GM21423 (cell line): ENCODE data around the gene LMOD3.

Source experiments
- ATAC-seq: cut with Tn5 transposase; IDR thresholded peaks from one replicate; pipeline ENCODE4 v1.9.1; 2021; ENCODE audit warnings: mild to moderate bottlenecking, moderate library complexity; ENCODE audit not compliant: unreplicated experiment

LMOD3 gene

DNA sequence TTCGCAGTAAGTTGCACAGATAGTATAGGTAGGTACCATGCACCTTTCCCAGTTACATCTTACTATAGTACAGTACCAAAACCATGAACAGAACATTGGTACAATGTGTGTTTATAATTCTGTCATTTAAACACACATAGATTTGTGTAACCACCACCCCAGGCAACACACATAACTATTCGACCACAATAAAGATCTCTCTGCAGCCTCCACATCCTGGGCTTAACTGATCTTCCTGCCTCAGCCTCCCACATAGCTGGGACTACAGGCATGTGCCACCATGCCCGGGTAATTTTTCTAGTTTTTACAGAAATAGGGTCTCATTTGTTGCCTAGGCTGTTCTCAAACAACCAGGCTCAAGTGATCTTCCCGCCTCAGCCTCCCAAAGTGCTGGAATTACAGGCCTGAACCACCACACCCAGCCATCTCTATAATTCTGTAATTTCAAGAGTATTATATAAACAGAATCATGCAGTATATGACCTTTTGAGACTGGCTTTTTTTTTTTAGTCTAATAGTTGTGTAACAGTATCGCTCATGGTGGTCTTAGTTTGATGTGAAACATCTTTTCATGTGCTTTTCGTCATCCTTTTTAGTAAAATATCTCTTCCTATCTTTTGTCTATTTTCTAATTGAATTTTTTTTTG lies 57.0 kb downstream of the LMOD3 start:
- ATAC-seq = no peak

DNA sequence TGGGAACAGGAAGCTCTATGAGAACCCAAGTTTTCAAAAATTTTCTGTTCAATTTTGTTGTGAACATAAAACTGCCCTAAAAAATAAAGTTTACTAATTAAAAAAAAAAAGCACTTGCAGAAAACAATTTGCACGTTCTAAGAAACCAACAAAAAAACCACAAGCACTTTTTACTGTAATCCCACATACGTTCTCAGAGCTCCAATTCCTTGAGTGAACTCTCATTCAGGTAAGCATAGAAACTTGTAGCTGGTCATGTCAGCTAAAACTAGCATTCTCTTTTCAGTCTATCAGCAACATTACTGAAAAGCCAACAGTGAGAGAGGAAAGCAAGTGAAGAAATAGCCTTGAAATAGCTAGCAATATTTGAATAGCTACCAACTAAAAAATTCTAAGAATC lies 58.8 kb downstream of the LMOD3 start:
- no peak for ATAC-seq

GRCh38 chr3:69059688-69060087 lies 62.7 kb downstream of the LMOD3 start:
- ATAC-seq = no peak

DNA sequence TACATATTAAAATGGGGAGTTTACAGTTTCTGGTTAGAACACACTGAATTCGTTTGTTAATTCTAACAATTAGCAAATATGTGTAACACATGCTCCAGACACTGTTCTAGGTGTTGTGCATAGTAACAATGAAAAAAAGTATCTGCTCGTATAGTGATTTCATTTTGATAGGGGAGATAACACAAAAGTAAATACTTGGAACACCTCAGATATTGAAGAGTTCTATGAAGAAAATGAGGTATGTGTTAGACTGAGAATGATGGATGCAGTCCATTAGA lies 63.5 kb downstream of the LMOD3 start:
- ATAC-seq = no peak

DNA sequence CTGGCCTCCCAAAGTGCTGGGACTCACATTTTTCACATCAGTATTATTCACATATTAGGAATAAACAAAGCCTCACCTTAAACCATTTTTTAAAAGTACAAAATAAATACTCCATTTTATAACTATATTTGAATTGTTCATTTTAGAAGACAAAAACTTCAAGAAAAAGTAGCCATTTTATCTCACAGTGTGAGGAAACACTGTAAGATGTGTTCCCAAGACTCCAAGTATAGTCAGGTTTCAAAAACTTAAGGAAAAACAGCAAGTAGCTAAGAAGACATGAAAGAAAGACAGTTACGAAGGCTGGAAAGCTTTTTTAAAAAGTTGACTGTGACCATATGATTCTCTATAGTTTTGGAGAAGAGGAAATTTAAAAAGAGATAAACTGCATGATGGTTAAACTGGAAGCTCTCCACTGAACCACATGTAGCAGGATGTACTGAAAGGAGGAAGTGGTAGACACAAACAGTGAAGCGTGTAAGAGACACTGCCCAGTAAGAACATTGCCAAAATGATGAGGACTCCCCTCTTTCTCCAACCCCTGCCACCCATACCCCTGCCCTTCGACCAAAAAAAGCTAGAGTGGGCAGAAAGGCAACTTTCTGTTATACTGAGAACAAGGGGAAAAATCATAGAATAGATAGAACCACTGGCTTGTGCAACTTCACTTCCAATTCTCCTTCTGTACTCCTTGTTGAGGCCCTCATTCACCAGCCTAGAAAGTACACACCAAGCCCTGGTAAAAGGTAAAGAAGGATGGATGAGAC lies 64.0 kb downstream of the LMOD3 start:
- peak; percentile 99 for ATAC-seq
